HG03025 (cell line): ENCODE measurements around the gene GBE1.
"Not testable (repeated sequence)": the region's sequence is repeated elsewhere in the genome, so short reads cannot be mapped to it uniquely, and the experiment has no call there.

Source experiments
- ATAC-seq: cut with Tn5 transposase; IDR thresholded peaks from one replicate; pipeline ENCODE4 v1.9.1; 2021; ENCODE audit warnings: mild to moderate bottlenecking, moderate library complexity; ENCODE audit not compliant: unreplicated experiment, low FRiP score

Gene GBE1

GRCh38 chr3:81758275-81758674, 3.2 kb downstream of the GBE1 start:
- ATAC-seq: no peak

GRCh38 chr3:81753416-81754027, 7.9 kb downstream of the GBE1 start:
- no peak for ATAC-seq

- ATAC-seq: no peak
These were observed 8.8 kb downstream of the GBE1 start for GRCh38 chr3:81752604-81753003.

- no peak for ATAC-seq
These were observed 12.2 kb downstream of the GBE1 start for GRCh38 chr3:81749265-81749664.

- ATAC-seq: not testable (repeated sequence)
These were observed 14.2 kb downstream of the GBE1 start for GRCh38 chr3:81747280-81747679.

GRCh38 chr3:81744366-81744765, 17.1 kb downstream of the GBE1 start:
- no peak for ATAC-seq

GRCh38 chr3:81743096-81744025, 18.1 kb downstream of the GBE1 start:
- ATAC-seq: no peak

GRCh38 chr3:81742581-81742980, 18.9 kb downstream of the GBE1 start:
- ATAC-seq: no peak

- ATAC-seq: no peak
These were observed 20.2 kb downstream of the GBE1 start for GRCh38 chr3:81741216-81741615.

GRCh38 chr3:81740731-81741130, 20.7 kb downstream of the GBE1 start:
- no peak for ATAC-seq

GRCh38 chr3:81735334-81735733, 26.1 kb downstream of the GBE1 start:
- no peak for ATAC-seq

- no peak for ATAC-seq
These were observed 26.7 kb downstream of the GBE1 start for GRCh38 chr3:81734742-81735141.

- ATAC-seq: no peak
These were observed 28.8 kb downstream of the GBE1 start for GRCh38 chr3:81732642-81733041.

- ATAC-seq: no peak
These were observed 32.5 kb downstream of the GBE1 start for GRCh38 chr3:81728766-81729544.

- no peak for ATAC-seq
These were observed 34.7 kb downstream of the GBE1 start for GRCh38 chr3:81726735-81727134.

GRCh38 chr3:81726132-81726531, 35.3 kb downstream of the GBE1 start:
- no peak for ATAC-seq

- no peak for ATAC-seq
These were observed 37.6 kb downstream of the GBE1 start for GRCh38 chr3:81723732-81724313.

GRCh38 chr3:81718311-81718710, 43.1 kb downstream of the GBE1 start:
- ATAC-seq: no peak

GRCh38 chr3:81716870-81717509, 44.5 kb downstream of the GBE1 start:
- ATAC-seq: no peak

- no peak for ATAC-seq
These were observed 48.4 kb downstream of the GBE1 start for GRCh38 chr3:81713031-81713430.
